H9 (cell line): ENCODE measurements around the gene FANK1. TPM values are rescaled to one million over a fixed set of nuclear protein-coding genes. Genes with fewer than 3 reads are reported as not detected.

Source experiments
- DNase-seq: peaks from one replicate; pipeline ENCODE4 v3.0.0-alpha.2; 2017
- H2AFZ ChIP-seq: one replicate; pipeline ENCODE4 v1.6.1; 2013; ENCODE audit warnings: mild to moderate bottlenecking, low read length, control low read depth, moderate library complexity
- H2AK5ac ChIP-seq: 2 replicates; pipeline ENCODE4 v1.6.1; 2013; ENCODE audit warnings: low read length, control low read depth, mixed read lengths; ENCODE audit not compliant: insufficient read length
- H2BK120ac ChIP-seq: one replicate; pipeline ENCODE4 v1.6.1; 2013; ENCODE audit warnings: low read depth, mild to moderate bottlenecking, low read length, control low read depth, inconsistent platforms; ENCODE audit not compliant: poor library complexity, severe bottlenecking
- H2BK12ac ChIP-seq: 2 replicates; pipeline ENCODE4 v1.6.1; 2013; ENCODE audit warnings: low read length, control low read depth, mixed read lengths, low read depth; ENCODE audit not compliant: insufficient read length
- H2BK15ac ChIP-seq: 2 replicates; pipeline ENCODE4 v1.6.1; 2013; ENCODE audit warnings: low read depth, low read length, control low read depth
- H2BK20ac ChIP-seq: one replicate; pipeline ENCODE4 v1.6.1; 2013; ENCODE audit warnings: low read depth, mild to moderate bottlenecking, low read length, control low read depth, inconsistent platforms; ENCODE audit not compliant: poor library complexity, severe bottlenecking
- H2BK5ac ChIP-seq: 2 replicates; pipeline ENCODE4 v1.6.1; 2013; ENCODE audit warnings: low read length, control low read depth, mixed read lengths; ENCODE audit not compliant: insufficient read length
- H3K14ac ChIP-seq: 2 replicates; pipeline ENCODE4 v1.6.1; 2013; ENCODE audit warnings: low read length, control low read depth; ENCODE audit not compliant: insufficient read depth
- H3K18ac ChIP-seq: 2 replicates; pipeline ENCODE4 v1.6.1; 2013; ENCODE audit warnings: low read depth, mild to moderate bottlenecking, mixed read lengths, low read length, control low read depth; ENCODE audit not compliant: insufficient read length
- H3K23ac ChIP-seq: 2 replicates; pipeline ENCODE4 v1.6.1; 2013; ENCODE audit warnings: low read length, control low read depth, mixed read lengths, low read depth; ENCODE audit not compliant: insufficient read length
- H3K23me2 ChIP-seq: 2 replicates; pipeline ENCODE4 v1.6.1; 2013; ENCODE audit warnings: low read depth, mild to moderate bottlenecking, mixed read lengths, low read length, control low read depth; ENCODE audit not compliant: insufficient read length, poor library complexity, severe bottlenecking
- H3K27ac ChIP-seq: 2 replicates; pipeline ENCODE4 v1.5.1; 2013; ENCODE audit warnings: low read length, control low read depth, mixed read lengths, low read depth; ENCODE audit not compliant: insufficient read length
- H3K27me3 ChIP-seq: 2 replicates; pipeline ENCODE4 v1.6.1; 2013; ENCODE audit warnings: low read length, control low read depth, inconsistent platforms; ENCODE audit not compliant: insufficient read depth
- H3K4ac ChIP-seq: 2 replicates; pipeline ENCODE4 v1.6.1; 2013; ENCODE audit warnings: low read depth, mild to moderate bottlenecking, control low read depth, inconsistent platforms, low read length, moderate library complexity
- H3K4me1 ChIP-seq: 2 replicates; pipeline ENCODE4 v1.6.1; 2013; ENCODE audit warnings: low read length, control low read depth, inconsistent platforms; ENCODE audit not compliant: insufficient read depth
- H3K4me2 ChIP-seq: 2 replicates; pipeline ENCODE4 v1.6.1; 2013; ENCODE audit warnings: low read length, control low read depth, mixed read lengths; ENCODE audit not compliant: insufficient read length, insufficient read depth
- H3K56ac ChIP-seq: 2 replicates; pipeline ENCODE4 v1.6.1; 2013; ENCODE audit warnings: low read depth, mild to moderate bottlenecking, mixed read lengths, low read length, control low read depth; ENCODE audit not compliant: insufficient read length
- H3K79me1 ChIP-seq: 2 replicates; pipeline ENCODE4 v1.6.1; 2013; ENCODE audit warnings: low read depth, mild to moderate bottlenecking, moderate library complexity, low read length, control low read depth, inconsistent platforms; ENCODE audit not compliant: insufficient read depth, poor library complexity, severe bottlenecking
- H3K79me2 ChIP-seq: 2 replicates; pipeline ENCODE4 v1.6.1; 2013; ENCODE audit warnings: low read length, control low read depth, inconsistent platforms; ENCODE audit not compliant: insufficient read depth
- H3K9ac ChIP-seq: 2 replicates; pipeline ENCODE4 v1.6.1; 2013; ENCODE audit warnings: low read length, control low read depth, mixed read lengths; ENCODE audit not compliant: insufficient read length; ENCODE audit errors: extremely low read depth
- H3K9me3 ChIP-seq: one replicate; pipeline ENCODE4 v1.6.1; 2013; ENCODE audit warnings: low read depth, low read length, inconsistent platforms; ENCODE audit not compliant: control insufficient read depth
- H3T11ph ChIP-seq: one replicate; pipeline ENCODE4 v1.6.1; 2013; ENCODE audit warnings: mild to moderate bottlenecking, low read length, control low read depth, inconsistent platforms
- H4K20me1 ChIP-seq: one replicate; pipeline ENCODE4 v1.6.1; 2013; ENCODE audit not compliant: control insufficient read depth, insufficient read length, insufficient read depth
- H4K5ac ChIP-seq: 2 replicates; pipeline ENCODE4 v1.6.1; 2013; ENCODE audit warnings: low read depth, mild to moderate bottlenecking, mixed read lengths, low read length, control low read depth; ENCODE audit not compliant: insufficient read length
- H4K8ac ChIP-seq: replicated peaks from 2 replicates; pipeline ENCODE4 v1.6.1; 2013; ENCODE audit warnings: low read length, control low read depth, mixed read lengths, low read depth; ENCODE audit not compliant: insufficient read length
- H4K91ac ChIP-seq: 2 replicates; pipeline ENCODE4 v1.6.1; 2013; ENCODE audit warnings: low read depth, mild to moderate bottlenecking, moderate library complexity, mixed read lengths, low read length, control low read depth; ENCODE audit not compliant: insufficient read length
- H3K27ac Mint-ChIP-seq, 3 experiments: 2 replicates in 2 of 3; 3 replicates in 1 of 3; pipeline ENCODE4 v1.8.0; 2020 to 2021; ENCODE audit warnings: mixed read lengths in 3 of 3, mild to moderate bottlenecking in 1 of 3, moderate library complexity in 1 of 3
- H3K27me3 Mint-ChIP-seq: 2 replicates; pipeline ENCODE4 v1.8.0; 2021; ENCODE audit warnings: low read depth, mild to moderate bottlenecking, moderate library complexity, mixed read lengths
- H3K36me3 Mint-ChIP-seq, 3 experiments: 2 replicates in 2 of 3; 3 replicates in 1 of 3; pipeline ENCODE4 v1.8.0; 2020 to 2021; ENCODE audit warnings: low read depth in 3 of 3, mixed read lengths in 3 of 3; ENCODE audit not compliant: insufficient read depth in 1 of 3
- H3K4me1 Mint-ChIP-seq, 2 experiments: 2 replicates each; pipeline ENCODE4 v1.8.0; 2020; ENCODE audit warnings: mixed read lengths in 2 of 2
- H3K4me3 Mint-ChIP-seq, 2 experiments: 2 replicates in 1 of 2; 3 replicates in 1 of 2; pipeline ENCODE4 v1.8.0; 2020 to 2021; ENCODE audit warnings: mild to moderate bottlenecking in 2 of 2, mixed read lengths in 2 of 2, moderate library complexity in 1 of 2
- H3K9me3 Mint-ChIP-seq, 2 experiments: 2 replicates in 1 of 2; 3 replicates in 1 of 2; pipeline ENCODE4 v1.8.0; 2020; ENCODE audit warnings: mild to moderate bottlenecking in 2 of 2, mixed read lengths in 2 of 2, moderate library complexity in 1 of 2
- WGBS: extraction: QIAGEN DNeasy Blood & Tissue Kit; methylation state at CpG from one replicate; pipeline ENCODE4 v1.1.7; 2013; ENCODE audit warnings: missing lambda C conversion rate, low lambda C conversion rate, mixed read lengths; ENCODE audit not compliant: insufficient read length; ENCODE audit errors: extremely low coverage; 5-methylcytosine and 5-hydroxymethylcytosine counted together
- total RNA-seq: library from RNA; stranded (reverse); gene quantifications from 2 replicates; pipeline ENCODE4 v1.2.1, GENCODE V29; 2021
- TF ChIP-seq, protein P1 (sequence below): fragments of 200-600 bp; sonication (generic); conservative IDR thresholded peaks from 3 replicates; pipeline ENCODE4 v1.8.0; 2021; ENCODE audit warnings: antibody characterized with exemption, mild to moderate bottlenecking

The FANK1 gene
- total RNA-seq, 1 experiment from 2014 or later: 0.68 TPM

DNA sequence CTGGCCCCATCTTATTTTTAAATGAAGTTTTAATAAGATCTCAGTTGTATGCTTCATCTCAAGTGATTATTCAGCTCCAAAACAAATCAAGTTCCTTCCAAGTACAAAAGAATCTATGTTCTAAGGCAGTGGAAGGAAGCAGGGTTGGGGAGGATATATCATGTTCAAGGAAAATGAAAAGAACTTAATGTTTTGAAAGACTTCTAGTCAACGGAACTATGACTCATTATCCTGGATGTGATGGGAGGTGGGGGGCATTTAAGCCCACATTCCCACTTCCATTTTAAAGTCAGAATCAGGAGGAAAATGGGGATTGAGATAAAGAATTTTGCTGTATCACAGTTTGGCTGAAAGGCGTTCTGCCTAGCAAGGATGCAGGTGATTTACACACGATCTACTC is 59.4 kb downstream of the FANK1 start:
- no peaks in the 10 kb centered on the region for H3K79me1 ChIP-seq
- peaks cover 12% of the 10 kb centered on the region for H3K9me3 ChIP-seq
- H2BK15ac ChIP-seq: no peak overlapping the region
- TF ChIP-seq, protein P1, sequence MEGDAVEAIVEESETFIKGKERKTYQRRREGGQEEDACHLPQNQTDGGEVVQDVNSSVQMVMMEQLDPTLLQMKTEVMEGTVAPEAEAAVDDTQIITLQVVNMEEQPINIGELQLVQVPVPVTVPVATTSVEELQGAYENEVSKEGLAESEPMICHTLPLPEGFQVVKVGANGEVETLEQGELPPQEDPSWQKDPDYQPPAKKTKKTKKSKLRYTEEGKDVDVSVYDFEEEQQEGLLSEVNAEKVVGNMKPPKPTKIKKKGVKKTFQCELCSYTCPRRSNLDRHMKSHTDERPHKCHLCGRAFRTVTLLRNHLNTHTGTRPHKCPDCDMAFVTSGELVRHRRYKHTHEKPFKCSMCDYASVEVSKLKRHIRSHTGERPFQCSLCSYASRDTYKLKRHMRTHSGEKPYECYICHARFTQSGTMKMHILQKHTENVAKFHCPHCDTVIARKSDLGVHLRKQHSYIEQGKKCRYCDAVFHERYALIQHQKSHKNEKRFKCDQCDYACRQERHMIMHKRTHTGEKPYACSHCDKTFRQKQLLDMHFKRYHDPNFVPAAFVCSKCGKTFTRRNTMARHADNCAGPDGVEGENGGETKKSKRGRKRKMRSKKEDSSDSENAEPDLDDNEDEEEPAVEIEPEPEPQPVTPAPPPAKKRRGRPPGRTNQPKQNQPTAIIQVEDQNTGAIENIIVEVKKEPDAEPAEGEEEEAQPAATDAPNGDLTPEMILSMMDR: no peak
- H2BK5ac ChIP-seq: no peak overlapping the region
- H3K9ac ChIP-seq: no peak overlapping the region
- no peaks in the 10 kb centered on the region for H4K20me1 ChIP-seq
- Mint-ChIP-seq H3K9me3 (peaks cover 32 to 46% of the 10 kb centered on the region in 2 experiments), H3K36me3 (peaks cover 10 to 24% (median 14%) of the 10 kb centered on the region in 3 experiments), H3K27me3 (no peaks in the 10 kb centered on the region), H3K4me3 (no peak overlapping the region), H3K4me1 (no peaks in the 10 kb centered on the region), H3K27ac (no peak overlapping the region)
- H3T11ph ChIP-seq: no peak overlapping the region
- H4K5ac ChIP-seq: no peak overlapping the region
- H2BK12ac ChIP-seq: no peak overlapping the region
- no peak overlapping the region for H3K4ac ChIP-seq
- DNase-seq: no peak
- H3K79me2 ChIP-seq: no peaks in the 10 kb centered on the region
- H3K23ac ChIP-seq: no peak overlapping the region
- no peak overlapping the region for H3K27ac ChIP-seq
- H3K27me3 ChIP-seq: no peaks in the 10 kb centered on the region
- peaks cover 2% of the 10 kb centered on the region for H3K23me2 ChIP-seq
- no peak overlapping the region for H3K18ac ChIP-seq
- H4K91ac ChIP-seq: no peak overlapping the region
- no peak overlapping the region for H3K56ac ChIP-seq
- no peak overlapping the region for H3K4me2 ChIP-seq
- no peak overlapping the region for H2BK120ac ChIP-seq
- no CpG with 5 or more reads among the region's 3 CpGs for WGBS
- H3K4me1 ChIP-seq: no peaks in the 10 kb centered on the region
- no peak overlapping the region for H2BK20ac ChIP-seq
- no peak overlapping the region for H4K8ac ChIP-seq
- H3K14ac ChIP-seq: no peak overlapping the region
- H2AFZ ChIP-seq: no peak overlapping the region
- H2AK5ac ChIP-seq: no peak overlapping the region
